ENCODE measurements around the gene LSM4. TPM values are rescaled to one million over a fixed set of nuclear protein-coding genes. Genes with fewer than 3 reads are reported as not detected.

Gene LSM4
- total and polyA plus RNA-seq, 2 donors (not counting 3 experiments of a cell fraction or from before 2014, with no cell fraction given), result 118 to 119 TPM

DNA sequence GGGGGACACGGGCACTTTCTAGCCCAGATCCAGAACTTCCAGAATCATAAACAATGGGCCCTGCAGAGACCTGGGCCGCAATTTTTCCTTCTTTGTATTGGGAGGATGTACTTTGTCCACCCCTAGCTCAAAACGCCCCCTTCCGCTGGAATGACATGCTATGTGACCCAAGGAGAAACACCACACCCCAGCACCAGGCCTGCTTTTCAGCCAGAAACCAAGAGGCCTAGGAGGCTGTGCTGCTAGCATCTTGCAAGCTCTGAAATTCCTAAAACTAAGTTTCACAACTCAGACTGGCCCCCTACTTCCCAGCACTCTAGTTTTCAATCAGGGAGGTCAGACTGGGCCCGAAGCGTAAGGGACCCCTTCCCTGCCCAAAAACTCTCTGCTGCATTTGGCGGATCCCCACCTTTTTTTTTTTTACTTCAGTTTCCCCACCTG, 538 bp downstream of the LSM4 start:
- ChIA-PET POLR2A (interaction anchor here (1.0 to 5.3 kb wide), 4 partner anchors 18 to 63 kb away, joined by 3 to 113 read pairs (median 7); partner anchors contain the start of genes GDF15 and JUND), CTCF (interaction anchor here (0.6 to 3.9 kb wide), 21 partner anchors 10 to 135 kb away, joined by 3 to 207 read pairs (median 4); partner anchors contain the start of genes GDF15 and JUND)
- Histone ChIP-seq H3K4me1 (ENCODE audit: control insufficient read depth, extremely low read depth, insufficient read depth, low read length) (peaks cover 54% of the 10 kb centered on the region), H3K9me1 (replicated peaks; ENCODE audit: control insufficient read depth, extremely low read depth, insufficient read depth, low read length) (no peaks in the 10 kb centered on the region), H3K9me3 (replicated peaks; ENCODE audit: control insufficient read depth, insufficient read depth, low read length) (no peaks in the 10 kb centered on the region), H3K79me2 (ENCODE audit: control insufficient read depth, insufficient read depth, low read length) (peaks cover 30% of the 10 kb centered on the region), H3K9ac (replicated peaks; ENCODE audit: extremely low read depth, insufficient read depth, low read length) (peak overlapping the region; percentile 78), H3K4me2 (ENCODE audit: insufficient read depth, low read length) (peak overlapping the region; percentile 69), H2AFZ (ENCODE audit: low read depth, low read length) (peak overlapping the region; percentile 68), H3K36me3 (ENCODE audit: control insufficient read depth in 2 of 2, extremely low read depth in 1 of 2, insufficient read depth in 2 of 2, low read length in 2 of 2) (no peaks in the 10 kb centered on the region), H3K27ac (ENCODE audit: insufficient read depth, low read depth, low read length) (peak overlapping the region; percentile 73), H4K20me1 (replicated peaks; ENCODE audit: control insufficient read depth, extremely low read depth, insufficient read depth, low read length) (no peaks in the 10 kb centered on the region), H3K4me3 (replicated peaks in 1 of 3; ENCODE audit: insufficient read depth in 1 of 3, low read depth in 1 of 3, low read length in 3 of 3) (peak overlapping the region; percentile 43 to 76 (median 71)), H3K27me3 (ENCODE audit: control insufficient read depth in 2 of 2, insufficient read depth in 2 of 2, low read length in 2 of 2) (no peaks in the 10 kb centered on the region)
- intact Hi-C loops (cut with micrococcal nuclease) (loop anchor here (10.0 kb wide), 1 partner anchor 208 kb away; no protein-coding TSS in a partner anchor), dilution Hi-C loops (cut with MboI; ENCODE audit: extremely low pct_ligation_motif_present, low sequenced_read_pairs) (no loop called here)
- TF ChIP-seq, protein P1, sequence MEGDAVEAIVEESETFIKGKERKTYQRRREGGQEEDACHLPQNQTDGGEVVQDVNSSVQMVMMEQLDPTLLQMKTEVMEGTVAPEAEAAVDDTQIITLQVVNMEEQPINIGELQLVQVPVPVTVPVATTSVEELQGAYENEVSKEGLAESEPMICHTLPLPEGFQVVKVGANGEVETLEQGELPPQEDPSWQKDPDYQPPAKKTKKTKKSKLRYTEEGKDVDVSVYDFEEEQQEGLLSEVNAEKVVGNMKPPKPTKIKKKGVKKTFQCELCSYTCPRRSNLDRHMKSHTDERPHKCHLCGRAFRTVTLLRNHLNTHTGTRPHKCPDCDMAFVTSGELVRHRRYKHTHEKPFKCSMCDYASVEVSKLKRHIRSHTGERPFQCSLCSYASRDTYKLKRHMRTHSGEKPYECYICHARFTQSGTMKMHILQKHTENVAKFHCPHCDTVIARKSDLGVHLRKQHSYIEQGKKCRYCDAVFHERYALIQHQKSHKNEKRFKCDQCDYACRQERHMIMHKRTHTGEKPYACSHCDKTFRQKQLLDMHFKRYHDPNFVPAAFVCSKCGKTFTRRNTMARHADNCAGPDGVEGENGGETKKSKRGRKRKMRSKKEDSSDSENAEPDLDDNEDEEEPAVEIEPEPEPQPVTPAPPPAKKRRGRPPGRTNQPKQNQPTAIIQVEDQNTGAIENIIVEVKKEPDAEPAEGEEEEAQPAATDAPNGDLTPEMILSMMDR (IDR thresholded peaks at IDR 0.05; ENCODE audit: extremely low read depth in 1 of 2, insufficient read depth in 1 of 2, low read depth in 1 of 2, low read length in 2 of 2), result no peak
- TF ChIP-seq FOS (IDR thresholded peaks at IDR 0.05; ENCODE audit: borderline replicate concordance, insufficient read depth, low read length), result no peak
- no peak for TF ChIP-seq EZH2 (IDR thresholded peaks at IDR 0.05; ENCODE audit: borderline replicate concordance, low read depth, low read length, severe bottlenecking)
- no peak for TF ChIP-seq MYC (IDR thresholded peaks at IDR 0.05; ENCODE audit: low read depth, low read length)
- TF ChIP-seq POLR2A (IDR thresholded peaks at IDR 0.05; ENCODE audit: low read depth, low read length), result no peak
- TF ChIP-seq POLR2AphosphoS5 (IDR thresholded peaks at IDR 0.05; ENCODE audit: insufficient read depth, low read depth, low read length), result no peak
- TF ChIP-seq, protein P2, sequence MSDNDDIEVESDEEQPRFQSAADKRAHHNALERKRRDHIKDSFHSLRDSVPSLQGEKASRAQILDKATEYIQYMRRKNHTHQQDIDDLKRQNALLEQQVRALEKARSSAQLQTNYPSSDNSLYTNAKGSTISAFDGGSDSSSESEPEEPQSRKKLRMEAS (IDR thresholded peaks at IDR 0.05; ENCODE audit: insufficient read depth, insufficient read length), result no peak
- no peak for TF ChIP-seq JUN (IDR thresholded peaks at IDR 0.05; ENCODE audit: borderline replicate concordance, insufficient read depth, insufficient read length, low read depth)
- no peak for TF ChIP-seq GATA2 (IDR thresholded peaks at IDR 0.05; ENCODE audit: insufficient read depth, insufficient read length, low read depth, low read length)
- DNase-seq (ENCODE audit: low read depth, low spot score) (peak; percentile 34), FAIRE-seq (no peak)
- BruUV-seq (replicated peaks), result TSS peak; percentile 51
